Fibroblast of lung (primary cell): ENCODE results near the gene ACTR1A. TPM values are rescaled to one million over a fixed set of nuclear protein-coding genes. Genes with fewer than 3 reads are reported as not detected.
A peak's percentile ranks its signal among the peaks of the same experiment; 100 is the strongest.
"Not testable (repeated sequence)": the region's sequence is repeated elsewhere in the genome, so short reads cannot be mapped to it uniquely, and the experiment has no call there.

ENCODE experiments used
- DNase-seq, 2 donors: peaks; one replicate each; pipeline versions ENCODE4 v3.0.0 to v3.0.0-alpha.2; 2010; ENCODE audit warnings: low read depth in 2 of 2
- H2AFZ ChIP-seq: 2 replicates; pipeline ENCODE4 v1.5.1; 2012; ENCODE audit warnings: low read length, control low read depth, inconsistent platforms
- H3K27ac ChIP-seq: 2 replicates; pipeline ENCODE4 v1.5.1; 2011; ENCODE audit warnings: low read length, control low read depth; ENCODE audit not compliant: insufficient read depth
- H3K27me3 ChIP-seq: 2 replicates; pipeline ENCODE4 v1.5.1; 2011; ENCODE audit warnings: mild to moderate bottlenecking, low read length; ENCODE audit not compliant: control insufficient read depth, insufficient read depth
- H3K36me3 ChIP-seq: 2 replicates; pipeline ENCODE4 v1.5.1; 2011; ENCODE audit warnings: low read length; ENCODE audit not compliant: control insufficient read depth, insufficient read depth
- H3K4me1 ChIP-seq: 2 replicates; pipeline ENCODE4 v1.5.1; 2011; ENCODE audit warnings: low read length; ENCODE audit not compliant: control insufficient read depth, insufficient read depth; ENCODE audit errors: extremely low read depth
- H3K4me2 ChIP-seq: 2 replicates; pipeline ENCODE4 v1.5.1; 2011; ENCODE audit warnings: low read length, control low read depth; ENCODE audit not compliant: insufficient read depth; ENCODE audit errors: extremely low read depth
- H3K4me3 ChIP-seq, 4 experiments: fragments of 200-600 bp in 1 of 4; sonication (generic) in 1 of 4; replicated peaks in 1 of 4; 2 replicates each; pipeline ENCODE4 v1.5.1; 2011 to 2016; ENCODE audit warnings: low read length in 4 of 4, low read depth in 3 of 4, mild to moderate bottlenecking in 3 of 4, control low read depth in 2 of 4, inconsistent platforms in 1 of 4, mixed read lengths in 1 of 4; ENCODE audit not compliant: insufficient read depth in 1 of 4; ENCODE audit errors: control extremely low read depth in 1 of 4
- H3K79me2 ChIP-seq: 2 replicates; pipeline ENCODE4 v1.5.1; 2012; ENCODE audit warnings: mild to moderate bottlenecking, low read length, inconsistent platforms; ENCODE audit not compliant: control insufficient read depth, insufficient read depth
- H3K9ac ChIP-seq: 2 replicates; pipeline ENCODE4 v1.5.1; 2011; ENCODE audit warnings: mild to moderate bottlenecking, low read length, control low read depth; ENCODE audit not compliant: insufficient read depth
- H3K9me3 ChIP-seq: 2 replicates; pipeline ENCODE4 v1.5.1; 2012; ENCODE audit warnings: low read depth, low read length; ENCODE audit not compliant: control insufficient read depth, insufficient read depth
- H4K20me1 ChIP-seq: 2 replicates; pipeline ENCODE4 v1.5.1; 2011; ENCODE audit warnings: low read length; ENCODE audit not compliant: control insufficient read depth, insufficient read depth; ENCODE audit errors: extremely low read depth
- CTCF ChIP-seq, 2 donors: IDR thresholded peaks in 1 of 2; conservative IDR thresholded peaks in 1 of 2; 1 replicate in 1 of 2; 2 replicates in 1 of 2; pipeline ENCODE4 v1.5.1; 2011 to 2012; ENCODE audit warnings: low read length in 2 of 2, control low read depth in 1 of 2, inconsistent platforms in 1 of 2, low read depth in 1 of 2, mild to moderate bottlenecking in 1 of 2
- EZH2 ChIP-seq: IDR thresholded peaks from 2 replicates; pipeline ENCODE4 v1.5.1; 2012; ENCODE audit warnings: low read length, control low read depth, mild to moderate bottlenecking; ENCODE audit errors: missing control alignments
- polyA plus RNA-seq, 2 donors: library from polyadenylated mRNA; depleted of rRNA in 1 of 2; stranded (reverse) in 1 of 2; unstranded in 1 of 2; fragments of >200 nt; gene quantifications; 2 replicates each; pipeline ENCODE4 v1.2.1, GENCODE V29; 2011 to 2012; ENCODE audit warnings: missing spikeins in 1 of 2
- total RNA-seq: library from RNA; depleted of rRNA; stranded (reverse); fragments of >200 nt; gene quantifications from 2 replicates; pipeline ENCODE4 v1.2.1, GENCODE V29; 2014

Gene ACTR1A
- total and polyA plus RNA-seq, 2 donors (not counting 1 experiment from before 2014, with no cell fraction given) = 125 to 128 TPM

DNA sequence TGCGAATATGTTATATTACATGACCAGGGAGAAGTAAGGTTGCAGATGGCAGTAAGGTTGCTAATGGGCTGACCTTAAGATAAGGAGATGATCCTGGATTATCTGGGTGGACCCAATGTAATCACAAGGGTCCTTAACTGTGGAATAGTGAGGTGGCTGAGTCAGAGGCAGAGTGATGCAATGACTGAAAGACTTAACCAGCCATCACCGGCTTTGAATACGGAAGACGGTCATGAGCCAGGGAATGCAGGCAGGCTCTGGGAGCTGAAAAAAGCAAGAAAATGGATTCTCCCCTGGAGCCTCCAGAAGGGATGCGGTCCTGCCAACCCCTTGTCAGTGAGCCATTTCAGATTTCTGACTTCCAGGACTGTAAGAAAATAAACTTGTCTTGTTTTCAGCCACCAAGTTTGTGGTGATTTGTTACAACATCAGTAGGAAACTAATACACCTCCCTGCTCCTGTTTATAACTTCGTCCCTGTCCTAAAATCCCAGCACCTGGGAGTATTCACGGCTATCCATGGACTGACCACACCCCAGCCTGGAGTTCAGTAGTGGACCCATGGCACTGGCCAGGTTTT lies 46.5 kb downstream of the ACTR1A start:
- H3K4me2 ChIP-seq = no peak overlapping the region
- no peaks in the 10 kb centered on the region for H4K20me1 ChIP-seq
- DNase-seq = peak; percentile 83 to 93
- H3K27ac ChIP-seq = peak overlapping the region; percentile 48
- no peaks in the 10 kb centered on the region for H3K36me3 ChIP-seq
- no peak overlapping the region for H3K9ac ChIP-seq
- H3K27me3 ChIP-seq = no peaks in the 10 kb centered on the region
- no peaks in the 10 kb centered on the region for H3K79me2 ChIP-seq
- TF ChIP-seq CTCF (conservative IDR thresholded peaks at IDR 0.05 in 1 of 2, IDR thresholded peaks at IDR 0.05 in 1 of 2; ENCODE audit: low read depth in 1 of 2, low read length in 2 of 2) = no peak
- no peak for TF ChIP-seq EZH2
- peaks cover 17% of the 10 kb centered on the region for H3K4me1 ChIP-seq
- no peak overlapping the region for H3K4me3 ChIP-seq
- peak overlapping the region; percentile 19 for H2AFZ ChIP-seq
- H3K9me3 ChIP-seq = no peaks in the 10 kb centered on the region

DNA sequence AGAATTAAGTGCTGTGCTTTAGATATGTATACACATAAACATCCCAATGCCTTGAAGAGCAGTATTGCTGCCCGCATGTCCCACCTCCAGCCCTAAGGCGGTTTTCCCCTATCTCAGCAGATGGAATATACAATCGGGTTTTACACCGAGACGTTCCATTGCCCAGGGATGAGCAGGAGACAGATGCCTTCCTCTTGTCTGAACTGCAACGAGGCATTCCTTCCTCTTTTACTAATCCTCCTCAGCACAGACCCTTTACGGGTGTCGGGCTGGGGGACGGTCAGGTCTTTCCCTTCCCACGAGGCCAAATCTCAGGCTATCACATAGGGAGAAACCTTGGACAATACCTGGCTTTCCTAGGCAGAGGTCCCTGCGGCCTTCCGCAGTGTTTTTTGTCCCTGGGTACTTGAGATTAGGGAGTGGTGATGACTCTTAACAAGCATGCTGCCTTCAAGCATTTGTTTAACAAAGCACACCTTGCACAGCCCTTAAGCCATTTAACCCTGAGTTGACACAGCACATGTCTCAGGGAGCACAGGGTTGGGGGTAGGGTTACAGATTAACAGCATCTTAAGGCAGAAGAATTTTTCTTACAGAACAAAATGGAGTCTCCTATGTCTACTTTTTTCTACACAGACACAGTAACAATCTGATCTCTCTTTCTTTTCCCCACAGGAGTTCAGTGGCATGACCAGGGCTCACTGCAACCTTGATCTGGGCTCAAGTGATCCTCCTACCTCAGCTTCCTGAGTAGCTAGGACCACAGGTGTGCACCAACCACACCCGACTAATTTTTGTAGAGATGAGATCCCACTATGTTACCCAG lies 47.6 kb downstream of the ACTR1A start:
- not testable (repeated sequence) for H3K36me3 ChIP-seq, H3K27ac ChIP-seq, H4K20me1 ChIP-seq, H2AFZ ChIP-seq, H3K79me2 ChIP-seq, DNase-seq, H3K4me3 ChIP-seq, H3K4me2 ChIP-seq, H3K9me3 ChIP-seq, H3K9ac ChIP-seq, H3K27me3 ChIP-seq
- H3K4me1 ChIP-seq = peaks cover 17% of the 10 kb centered on the region

GRCh38 chr10:102453502-102453901 lies 49.0 kb downstream of the ACTR1A start:
- H3K4me1 ChIP-seq = peaks cover 17% of the 10 kb centered on the region
- no peak overlapping the region for H3K4me2 ChIP-seq
- no peak overlapping the region for H2AFZ ChIP-seq
- no peaks in the 10 kb centered on the region for H3K79me2 ChIP-seq
- no peak overlapping the region for H3K4me3 ChIP-seq
- H3K36me3 ChIP-seq = no peaks in the 10 kb centered on the region
- no peak overlapping the region for H3K9ac ChIP-seq
- H3K9me3 ChIP-seq = no peaks in the 10 kb centered on the region
- H3K27ac ChIP-seq = peak overlapping the region; percentile 52
- TF ChIP-seq EZH2 (no peak), CTCF (conservative IDR thresholded peaks at IDR 0.05 in 1 of 2, IDR thresholded peaks at IDR 0.05 in 1 of 2; ENCODE audit: low read depth in 1 of 2, low read length in 2 of 2) (no peak)
- no peaks in the 10 kb centered on the region for H4K20me1 ChIP-seq
- DNase-seq = no peak
- no peaks in the 10 kb centered on the region for H3K27me3 ChIP-seq
